ENCODE data around the gene LCTL. TPM values are rescaled to one million over a fixed set of nuclear protein-coding genes. Genes with fewer than 3 reads are reported as not detected.

Gene LCTL
- polyA plus RNA-seq, 3 donors = not detected

DNA sequence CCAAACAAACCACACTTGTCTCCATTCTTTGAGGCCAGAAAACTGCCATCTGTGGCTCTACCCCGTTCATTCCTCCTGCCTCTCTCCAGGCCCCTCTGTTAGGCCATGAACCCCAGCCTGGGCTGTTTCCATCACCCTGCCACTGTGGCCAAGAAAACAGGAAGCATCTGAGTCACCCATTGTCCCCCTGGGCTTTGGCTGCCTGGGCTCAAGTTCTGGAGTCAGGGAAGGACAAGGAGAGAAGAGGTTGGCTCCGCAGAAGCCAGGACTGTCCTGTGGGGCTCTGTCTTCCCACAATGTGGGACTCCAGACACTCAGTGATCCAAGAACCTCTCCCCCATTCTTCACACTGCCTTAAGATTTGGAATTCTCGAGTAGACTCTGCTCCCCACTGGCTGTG lies 14.8 kb upstream of the LCTL start:
- no peak overlapping the region for H3K4me3 ChIP-seq (replicated peaks in 1 of 3; ENCODE audit: low read depth in 2 of 3, low read length in 3 of 3)
- no peaks in the 10 kb centered on the region for H4K20me1 ChIP-seq (ENCODE audit: insufficient read depth, low read length)
- H3K4me1 ChIP-seq (ENCODE audit: control insufficient read depth in 1 of 2, insufficient read depth in 2 of 2, low read length in 2 of 2) = peaks cover 0 to 30% of the 10 kb centered on the region in 2 donors
- WGBS (ENCODE audit: insufficient coverage) = 20% methylated on average over 1 of the region's 3 CpGs
- no peaks in the 10 kb centered on the region for H3K79me2 ChIP-seq (ENCODE audit: insufficient read depth, low read length)
- TF ChIP-seq, protein P1, sequence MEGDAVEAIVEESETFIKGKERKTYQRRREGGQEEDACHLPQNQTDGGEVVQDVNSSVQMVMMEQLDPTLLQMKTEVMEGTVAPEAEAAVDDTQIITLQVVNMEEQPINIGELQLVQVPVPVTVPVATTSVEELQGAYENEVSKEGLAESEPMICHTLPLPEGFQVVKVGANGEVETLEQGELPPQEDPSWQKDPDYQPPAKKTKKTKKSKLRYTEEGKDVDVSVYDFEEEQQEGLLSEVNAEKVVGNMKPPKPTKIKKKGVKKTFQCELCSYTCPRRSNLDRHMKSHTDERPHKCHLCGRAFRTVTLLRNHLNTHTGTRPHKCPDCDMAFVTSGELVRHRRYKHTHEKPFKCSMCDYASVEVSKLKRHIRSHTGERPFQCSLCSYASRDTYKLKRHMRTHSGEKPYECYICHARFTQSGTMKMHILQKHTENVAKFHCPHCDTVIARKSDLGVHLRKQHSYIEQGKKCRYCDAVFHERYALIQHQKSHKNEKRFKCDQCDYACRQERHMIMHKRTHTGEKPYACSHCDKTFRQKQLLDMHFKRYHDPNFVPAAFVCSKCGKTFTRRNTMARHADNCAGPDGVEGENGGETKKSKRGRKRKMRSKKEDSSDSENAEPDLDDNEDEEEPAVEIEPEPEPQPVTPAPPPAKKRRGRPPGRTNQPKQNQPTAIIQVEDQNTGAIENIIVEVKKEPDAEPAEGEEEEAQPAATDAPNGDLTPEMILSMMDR (IDR thresholded peaks at IDR 0.05) = no peak
- no peaks in the 10 kb centered on the region for H3K27me3 ChIP-seq (ENCODE audit: control insufficient read depth in 2 of 2, insufficient read depth in 2 of 2, low read length in 2 of 2)
- no peak overlapping the region for H3K27ac ChIP-seq (ENCODE audit: low read depth in 1 of 2, low read length in 2 of 2)
- no peak overlapping the region for H2AFZ ChIP-seq (ENCODE audit: insufficient read depth, low read depth, low read length, poor library complexity, severe bottlenecking)
- DNase-seq = peak in 2 of 3 donors; percentile 12 to 23
- H3K4me2 ChIP-seq (replicated peaks; ENCODE audit: extremely low read depth, low read length, poor library complexity, severe bottlenecking) = no peak overlapping the region
- Mint-ChIP-seq H3K27me3 (ENCODE audit: low read depth in 3 of 3) (peaks cover 4 to 5% (median 5%) of the 10 kb centered on the region in 3 donors), H3K9me3 (peaks cover 3 to 14% (median 7%) of the 10 kb centered on the region in 7 donors), H3K36me3 (no peaks in the 10 kb centered on the region), H3K27ac (peak overlapping the region in 1 of 7 donors; percentile 16), H3K4me1 (peaks cover 11% of the 10 kb centered on the region), H3K4me3 (no peak overlapping the region)
- peaks cover 0 to 3% of the 10 kb centered on the region in 2 donors for H3K9me3 ChIP-seq (replicated peaks in 1 of 2; ENCODE audit: control insufficient read depth in 1 of 2, insufficient read depth in 1 of 2, low read length in 2 of 2)
- H3K36me3 ChIP-seq (replicated peaks in 1 of 2; ENCODE audit: control insufficient read depth in 1 of 2, insufficient read depth in 2 of 2, low read length in 2 of 2) = no peaks in the 10 kb centered on the region
- intact Hi-C loops (cut with micrococcal nuclease) = no loop called here
- H3K9ac ChIP-seq (ENCODE audit: insufficient read depth, low read length, poor library complexity, severe bottlenecking) = no peak overlapping the region

DNA sequence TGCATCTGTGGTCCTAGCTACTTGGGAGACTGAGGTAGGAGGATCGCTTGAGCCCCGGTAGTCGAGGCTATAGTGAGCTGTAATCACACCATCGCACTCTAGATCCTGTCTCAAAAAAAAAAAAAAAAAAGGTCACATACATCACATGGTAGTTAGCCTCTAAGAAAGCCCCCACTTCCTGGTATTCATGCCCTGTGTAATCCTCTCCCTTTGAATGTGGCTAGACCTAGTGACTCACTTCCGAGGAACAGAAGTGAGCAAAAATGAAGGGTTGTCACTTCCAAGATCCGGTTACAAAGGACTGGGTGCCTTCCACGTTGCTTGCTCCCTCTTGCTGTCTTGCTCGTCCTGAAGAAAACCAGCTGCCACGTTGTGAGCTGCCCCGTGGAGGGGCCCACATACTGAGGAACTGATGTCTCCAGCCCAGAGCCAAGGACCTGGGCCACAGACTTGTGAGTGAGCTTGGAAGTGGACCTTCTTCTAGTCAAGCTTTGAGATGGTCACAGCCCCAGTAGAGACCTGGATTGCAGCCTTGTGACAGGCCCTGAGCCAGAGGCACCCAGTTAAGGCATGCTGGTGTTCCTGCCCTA lies 12.6 kb upstream of the LCTL start:
- intact Hi-C loops (cut with micrococcal nuclease) = no loop called here
- H3K36me3 ChIP-seq (replicated peaks in 1 of 2; ENCODE audit: control insufficient read depth in 1 of 2, insufficient read depth in 2 of 2, low read length in 2 of 2) = no peaks in the 10 kb centered on the region
- H3K4me3 ChIP-seq (replicated peaks in 1 of 3; ENCODE audit: low read depth in 2 of 3, low read length in 3 of 3) = no peak overlapping the region
- H4K20me1 ChIP-seq (ENCODE audit: insufficient read depth, low read length) = no peaks in the 10 kb centered on the region
- H3K4me2 ChIP-seq (replicated peaks; ENCODE audit: extremely low read depth, low read length, poor library complexity, severe bottlenecking) = no peak overlapping the region
- no peak overlapping the region for H3K9ac ChIP-seq (ENCODE audit: insufficient read depth, low read length, poor library complexity, severe bottlenecking)
- no peak overlapping the region for H3K4me3 Mint-ChIP-seq
- peaks cover 0 to 30% of the 10 kb centered on the region in 2 donors for H3K4me1 ChIP-seq (ENCODE audit: control insufficient read depth in 1 of 2, insufficient read depth in 2 of 2, low read length in 2 of 2)
- no peaks in the 10 kb centered on the region for H3K79me2 ChIP-seq (ENCODE audit: insufficient read depth, low read length)
- H3K4me1 Mint-ChIP-seq = peaks cover 13% of the 10 kb centered on the region
- H2AFZ ChIP-seq (ENCODE audit: insufficient read depth, low read depth, low read length, poor library complexity, severe bottlenecking) = peak overlapping the region; percentile 42
- peaks cover 3 to 7% (median 4%) of the 10 kb centered on the region in 3 donors for H3K27me3 Mint-ChIP-seq (ENCODE audit: low read depth in 3 of 3)
- peak overlapping the region in 3 of 7 donors; percentile 23 to 55 (median 33) for H3K27ac Mint-ChIP-seq
- peaks cover 3 to 13% (median 7%) of the 10 kb centered on the region in 7 donors for H3K9me3 Mint-ChIP-seq
- H3K27ac ChIP-seq (ENCODE audit: low read depth in 1 of 2, low read length in 2 of 2) = peak overlapping the region in 1 of 2 donors; percentile 59
- peak; percentile 14 to 72 (median 59) for DNase-seq
- H3K36me3 Mint-ChIP-seq = no peaks in the 10 kb centered on the region
- peaks cover 0 to 3% of the 10 kb centered on the region in 2 donors for H3K9me3 ChIP-seq (replicated peaks in 1 of 2; ENCODE audit: control insufficient read depth in 1 of 2, insufficient read depth in 1 of 2, low read length in 2 of 2)
- WGBS (ENCODE audit: insufficient coverage) = 58% methylated on average over 6 of the region's 10 CpGs
- TF ChIP-seq, protein P1 (IDR thresholded peaks at IDR 0.05) = no peak
- no peaks in the 10 kb centered on the region for H3K27me3 ChIP-seq (ENCODE audit: control insufficient read depth in 2 of 2, insufficient read depth in 2 of 2, low read length in 2 of 2)

Data from CD14-positive monocyte (primary cell).